KOPT-K1 (cell line): ENCODE measurements around the gene FER.

ENCODE experiments used
- H3K27ac ChIP-seq: fragments of 200-600 bp; sonication (generic); 2 replicates; pipeline ENCODE4 v1.5.1; 2016; ENCODE audit warnings: antibody characterized with exemption, mild to moderate bottlenecking, low read depth, low read length; ENCODE audit not compliant: poor library complexity, severe bottlenecking
- H3K36me3 ChIP-seq: fragments of 200-600 bp; sonication (generic); 2 replicates; pipeline ENCODE4 v1.5.1; 2017; ENCODE audit warnings: antibody characterized with exemption, mild to moderate bottlenecking, low read length, moderate library complexity; ENCODE audit not compliant: insufficient read depth
- H3K9me3 ChIP-seq: fragments of 200-600 bp; sonication (generic); 2 replicates; pipeline ENCODE4 v1.5.1; 2017; ENCODE audit warnings: antibody characterized with exemption, low read length, mild to moderate bottlenecking; ENCODE audit not compliant: insufficient read depth, poor library complexity, severe bottlenecking

Gene FER

DNA sequence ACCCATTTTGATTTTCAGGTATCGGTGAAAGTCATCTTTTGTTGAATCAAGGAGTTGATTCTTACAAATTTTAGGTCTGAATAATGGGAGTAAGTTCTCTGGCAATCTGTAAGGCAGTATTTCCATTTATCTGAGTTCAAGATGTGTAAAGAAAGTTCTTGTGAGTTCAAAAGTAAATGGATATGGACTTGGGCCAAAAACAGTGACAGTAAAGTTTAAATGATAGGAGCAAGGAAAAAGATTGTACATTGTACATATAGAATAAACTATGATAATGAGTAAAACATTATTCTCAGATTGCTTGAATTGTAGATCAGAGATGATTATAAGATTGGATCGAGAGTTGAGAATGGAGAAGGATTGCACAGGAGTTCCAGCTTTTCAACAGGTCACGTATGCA, 332.8 kb downstream of the FER start:
- no peak overlapping the region for H3K27ac ChIP-seq
- H3K9me3 ChIP-seq, result no peaks in the 10 kb centered on the region
- no peaks in the 10 kb centered on the region for H3K36me3 ChIP-seq

DNA sequence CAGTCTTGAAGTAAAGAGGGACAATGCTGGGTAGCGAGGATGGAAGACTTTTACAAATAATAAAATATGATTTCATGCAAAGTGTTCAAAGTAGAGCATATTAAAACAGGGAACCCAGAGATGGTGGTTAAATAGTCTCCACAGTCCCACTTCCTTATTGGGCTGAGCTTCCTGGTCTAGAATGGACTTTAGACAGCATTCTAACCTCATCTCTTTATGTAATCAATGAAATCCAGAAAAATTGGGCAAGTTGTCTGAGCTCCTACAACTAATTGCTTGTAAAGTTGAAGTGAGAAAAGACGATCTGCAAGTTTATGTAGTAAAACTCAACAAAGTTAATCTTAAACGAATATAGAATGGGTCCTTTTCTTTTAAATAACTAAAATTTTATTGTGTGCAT, 333.2 kb downstream of the FER start:
- no peaks in the 10 kb centered on the region for H3K36me3 ChIP-seq
- no peaks in the 10 kb centered on the region for H3K9me3 ChIP-seq
- no peak overlapping the region for H3K27ac ChIP-seq

DNA sequence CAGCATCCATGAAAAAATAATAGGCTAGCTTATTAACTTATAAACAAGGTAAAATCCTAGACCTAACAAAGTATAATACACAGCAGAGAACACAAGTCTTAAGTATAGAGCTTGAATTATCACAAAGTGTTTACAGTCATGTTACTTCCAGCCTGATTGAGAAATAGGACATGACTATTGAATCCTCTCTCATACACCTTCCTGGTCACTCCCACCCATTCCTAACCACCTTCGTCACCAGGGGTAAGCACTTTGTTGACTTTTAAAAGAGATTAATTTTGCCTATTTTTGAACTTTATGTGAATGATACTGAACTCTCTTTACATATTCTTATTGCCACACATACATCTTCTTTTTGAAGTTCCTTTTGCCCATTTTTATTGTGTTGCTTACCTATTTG, 336.2 kb downstream of the FER start:
- no peaks in the 10 kb centered on the region for H3K9me3 ChIP-seq
- no peaks in the 10 kb centered on the region for H3K36me3 ChIP-seq
- no peak overlapping the region for H3K27ac ChIP-seq

DNA sequence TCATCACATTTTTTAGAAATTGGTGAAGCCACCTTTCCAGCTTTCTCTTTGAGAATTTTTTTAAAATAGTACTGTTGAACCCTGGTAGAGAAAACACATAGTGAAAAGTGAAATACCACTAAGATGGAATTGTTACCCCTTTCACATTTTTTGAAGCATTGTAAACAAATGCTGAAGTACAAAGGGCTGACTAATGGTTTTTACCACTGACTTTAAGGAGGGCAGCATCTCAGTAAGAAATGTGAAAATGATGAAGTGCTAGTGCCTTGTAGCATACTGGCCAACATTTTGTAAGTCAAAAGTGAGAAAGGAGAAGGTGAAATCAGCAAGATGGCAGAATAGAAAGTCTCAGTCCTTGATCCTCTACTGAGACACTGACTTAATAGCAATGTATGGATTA, 341.5 kb downstream of the FER start:
- Histone ChIP-seq H3K9me3 (no peaks in the 10 kb centered on the region), H3K36me3 (no peaks in the 10 kb centered on the region), H3K27ac (no peak overlapping the region)

DNA sequence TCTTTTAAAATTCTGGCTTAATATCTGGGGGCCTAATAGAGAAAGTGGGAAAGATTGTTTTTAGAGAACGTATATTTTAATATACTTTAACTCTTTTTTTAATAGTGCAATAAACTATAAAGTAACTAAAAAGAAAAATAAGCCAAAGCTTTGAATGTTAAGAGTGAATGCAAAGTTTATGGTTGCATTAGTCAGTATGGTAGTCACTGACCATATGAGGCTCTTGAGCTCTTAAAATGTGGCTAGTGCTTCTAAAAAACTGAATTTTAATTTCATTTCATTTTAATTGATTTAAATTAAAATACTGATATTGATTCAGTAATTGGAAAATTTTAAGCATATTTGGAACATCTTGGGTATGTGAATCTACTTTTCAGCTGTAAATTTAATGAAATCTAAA, 351.4 kb downstream of the FER start:
- Histone ChIP-seq H3K9me3 (no peaks in the 10 kb centered on the region), H3K27ac (no peak overlapping the region), H3K36me3 (no peaks in the 10 kb centered on the region)

DNA sequence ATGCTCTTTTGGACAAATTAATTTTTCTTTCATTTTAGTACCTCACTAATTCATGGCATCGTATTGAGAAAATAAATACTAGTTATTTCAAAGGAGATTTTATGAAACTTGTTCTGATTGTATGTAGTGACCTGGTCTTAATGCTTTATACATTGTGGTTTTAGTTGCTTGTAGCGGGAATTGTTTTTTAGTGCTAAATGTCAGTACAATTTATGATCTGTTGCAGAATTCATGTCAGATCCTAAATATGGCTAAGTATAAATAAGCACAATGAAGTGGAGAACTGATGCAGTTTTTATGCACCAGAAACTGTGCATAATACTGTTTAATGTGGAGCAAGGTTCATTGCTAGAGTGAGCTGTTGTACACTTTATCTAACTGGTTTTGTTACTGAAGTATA, 353.3 kb downstream of the FER start:
- Histone ChIP-seq H3K36me3 (no peaks in the 10 kb centered on the region), H3K9me3 (no peaks in the 10 kb centered on the region), H3K27ac (no peak overlapping the region)

DNA sequence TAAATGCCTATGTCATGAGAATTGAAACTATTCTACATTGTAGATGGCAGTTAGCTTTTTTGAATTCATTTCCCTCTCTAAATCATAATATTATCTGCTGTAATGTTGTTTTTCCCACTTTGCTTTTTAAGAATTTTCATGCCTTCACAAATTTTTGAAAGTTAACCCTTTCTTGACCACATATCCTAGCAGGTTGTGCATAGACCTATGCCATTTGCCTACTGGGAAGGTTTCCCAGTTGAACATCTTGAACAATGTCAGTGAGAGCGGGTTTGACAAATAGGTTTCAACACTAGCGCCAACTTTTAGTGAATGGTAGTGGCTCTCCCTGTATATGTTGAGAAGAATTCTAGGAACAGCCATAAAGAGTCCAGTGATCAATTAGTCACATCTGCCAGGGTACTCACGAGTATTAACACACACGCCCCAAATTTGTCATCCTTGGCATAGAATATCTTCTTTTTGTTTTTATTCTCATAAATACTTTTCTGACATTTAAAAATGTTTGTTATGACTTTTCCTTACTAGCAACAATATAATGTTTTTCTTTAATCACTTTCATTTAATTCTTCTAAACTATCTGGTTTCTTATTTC, 354.5 kb downstream of the FER start:
- Histone ChIP-seq H3K36me3 (no peaks in the 10 kb centered on the region), H3K9me3 (no peaks in the 10 kb centered on the region), H3K27ac (no peak overlapping the region)

DNA sequence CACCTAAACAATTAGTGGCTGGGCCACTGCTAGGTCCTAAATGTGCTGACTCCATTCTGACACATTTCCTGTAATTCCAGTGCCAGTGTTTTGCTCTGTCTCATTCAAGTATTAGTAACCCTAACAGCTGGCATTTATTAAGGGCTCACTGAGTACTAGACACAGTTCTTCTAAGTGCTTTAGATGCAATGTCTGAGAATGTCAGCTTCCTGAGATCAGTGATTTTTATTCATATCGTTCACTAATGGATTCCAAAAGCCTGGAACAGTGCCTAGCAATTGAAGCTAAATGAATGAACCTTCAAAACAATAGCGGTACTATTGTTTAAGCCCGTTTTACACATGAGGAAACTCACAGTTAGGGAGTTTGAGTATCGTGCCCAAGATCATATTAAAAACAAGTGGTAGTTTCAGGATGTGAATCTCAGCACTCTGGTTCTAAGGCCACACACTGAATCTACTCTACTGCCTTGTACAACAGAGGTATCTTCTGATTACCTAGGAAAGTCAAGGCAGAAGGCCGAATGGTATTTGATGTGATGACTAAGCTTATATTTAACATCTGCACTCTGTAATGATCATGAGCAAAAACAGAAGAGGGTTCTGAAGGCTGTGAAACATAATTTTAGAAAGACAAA, 358.1 kb downstream of the FER start:
- Histone ChIP-seq H3K36me3 (no peaks in the 10 kb centered on the region), H3K9me3 (no peaks in the 10 kb centered on the region), H3K27ac (no peak overlapping the region)

DNA sequence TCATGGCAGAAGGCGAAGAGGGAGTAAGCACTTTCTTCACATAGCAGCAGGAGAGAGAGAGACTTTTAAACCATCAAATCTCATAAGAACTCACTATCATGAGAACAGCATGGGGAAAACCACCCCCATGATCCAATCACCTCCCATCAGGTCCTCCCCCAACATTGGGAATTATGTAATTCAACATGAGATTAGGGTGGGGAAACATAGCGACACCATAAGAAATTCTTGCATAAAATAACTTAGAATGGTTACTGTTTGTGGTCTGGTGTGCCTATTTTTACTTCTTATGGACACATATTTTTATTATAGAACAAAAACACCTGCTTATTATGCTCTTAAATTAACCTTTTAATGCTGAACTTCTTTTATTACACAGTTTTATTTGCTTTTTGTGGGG, 364.0 kb downstream of the FER start:
- Histone ChIP-seq H3K9me3 (no peaks in the 10 kb centered on the region), H3K27ac (no peak overlapping the region), H3K36me3 (no peaks in the 10 kb centered on the region)

DNA sequence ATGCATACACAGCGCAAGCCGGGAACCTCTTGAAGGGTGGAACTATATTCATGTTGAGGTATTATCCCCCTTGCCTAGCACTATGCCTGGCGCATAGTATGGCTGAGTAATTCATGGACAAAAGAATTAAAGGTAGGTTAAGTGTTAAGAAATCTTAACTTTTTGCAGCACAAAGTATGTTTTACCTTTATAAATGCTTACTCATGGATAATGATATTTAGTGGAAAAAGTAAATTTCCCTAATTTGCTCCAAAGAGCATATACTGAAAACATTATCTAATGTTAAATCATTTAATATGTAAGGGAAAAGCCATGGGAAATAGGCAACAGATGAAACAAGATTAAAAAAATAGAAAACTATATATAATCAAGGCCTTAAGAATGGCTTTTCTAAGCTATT, 365.9 kb downstream of the FER start:
- Histone ChIP-seq H3K27ac (no peak overlapping the region), H3K36me3 (no peaks in the 10 kb centered on the region), H3K9me3 (no peaks in the 10 kb centered on the region)

DNA sequence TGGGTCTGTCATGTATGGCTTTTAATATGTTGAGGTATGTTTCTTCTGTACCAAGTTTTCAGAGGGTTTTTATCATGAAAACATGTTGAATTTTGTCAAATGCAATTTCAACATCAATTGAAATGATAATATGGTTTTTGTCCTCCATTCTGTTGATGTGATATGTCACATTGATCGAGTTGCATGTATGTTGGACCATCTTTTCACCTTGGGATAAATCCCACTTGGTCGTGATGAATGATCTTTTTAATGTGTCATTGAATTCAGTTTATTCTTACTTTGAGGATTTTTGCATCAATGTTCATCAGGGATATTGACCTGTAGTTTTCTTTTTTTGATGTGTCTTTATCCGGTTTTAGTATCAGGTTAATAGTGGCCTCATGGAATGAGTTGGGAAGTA, 373.5 kb downstream of the FER start:
- Histone ChIP-seq H3K9me3 (peaks cover 11% of the 10 kb centered on the region), H3K36me3 (no peaks in the 10 kb centered on the region), H3K27ac (no peak overlapping the region)

DNA sequence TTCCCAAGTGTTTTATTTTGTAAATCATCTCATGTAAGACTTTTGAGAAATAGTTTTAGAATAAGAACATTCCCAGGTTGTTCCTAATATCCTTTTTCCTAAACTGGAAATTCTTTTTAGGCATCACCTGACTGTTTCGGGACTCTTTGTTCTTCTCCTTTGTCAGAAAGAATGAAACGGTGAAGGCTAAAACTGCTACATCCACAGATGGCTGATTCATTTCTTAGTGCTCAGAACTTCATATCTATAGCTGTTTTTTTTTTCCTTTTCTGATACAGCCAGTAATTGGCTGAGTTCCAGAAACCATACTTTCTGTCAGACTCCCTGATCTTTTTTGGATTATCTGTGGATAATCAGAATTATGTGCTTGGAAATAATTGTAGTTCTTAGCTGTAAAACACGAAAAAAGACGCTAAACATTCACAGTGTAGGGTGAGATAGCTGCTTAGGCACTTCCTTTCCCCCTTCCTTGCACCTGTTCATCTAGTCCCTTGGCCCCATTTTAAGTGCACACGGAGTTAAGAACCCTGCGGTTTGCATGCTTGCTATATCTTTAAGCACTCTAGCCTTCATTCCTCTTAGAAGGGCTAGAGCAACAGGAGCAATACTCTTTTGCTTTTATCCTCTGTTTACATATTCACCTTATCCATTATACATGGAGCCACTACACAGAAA, 378.2 kb downstream of the FER start:
- Histone ChIP-seq H3K27ac (peak overlapping the region; percentile 69), H3K9me3 (no peaks in the 10 kb centered on the region), H3K36me3 (no peaks in the 10 kb centered on the region)

DNA sequence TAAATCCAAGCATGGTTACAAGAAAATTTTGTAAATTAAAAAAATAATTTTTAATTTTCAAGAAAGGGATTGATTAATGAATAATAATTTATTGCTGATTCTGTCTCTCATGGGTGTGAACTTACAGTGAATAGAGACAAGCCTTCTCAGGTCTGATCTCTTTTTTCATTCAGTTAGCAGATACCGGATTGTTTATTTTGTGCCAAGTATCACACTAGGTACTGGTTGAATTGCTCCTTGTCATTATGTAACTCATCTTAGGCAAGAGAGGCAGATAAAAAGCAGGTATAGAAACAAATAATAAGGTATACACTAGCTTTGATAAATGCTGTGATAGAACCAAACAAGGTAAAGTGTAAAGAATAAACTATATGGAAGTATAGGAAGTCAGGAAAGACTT, 378.8 kb downstream of the FER start:
- Histone ChIP-seq H3K27ac (no peak overlapping the region), H3K36me3 (no peaks in the 10 kb centered on the region), H3K9me3 (no peaks in the 10 kb centered on the region)

DNA sequence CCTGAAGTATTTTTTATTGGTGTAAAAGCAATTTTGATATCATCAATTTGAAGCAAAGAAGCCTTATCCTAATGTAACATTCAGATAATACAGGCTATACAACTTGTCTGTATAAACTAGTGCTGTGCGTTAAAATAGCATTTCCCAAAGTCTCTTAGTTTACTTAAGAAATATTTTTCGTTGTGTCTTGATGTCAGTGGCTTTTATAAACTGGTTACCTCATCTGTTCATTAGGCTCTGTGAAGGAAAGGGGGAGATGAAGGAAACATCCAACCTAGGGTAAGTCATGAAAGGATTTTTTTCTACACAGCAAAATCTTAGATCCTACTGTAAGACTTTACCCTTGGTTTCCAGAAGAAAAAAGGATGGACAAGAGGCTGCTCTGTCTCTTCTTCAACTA, 389.2 kb downstream of the FER start:
- Histone ChIP-seq H3K27ac (no peak overlapping the region), H3K36me3 (no peaks in the 10 kb centered on the region), H3K9me3 (no peaks in the 10 kb centered on the region)

DNA sequence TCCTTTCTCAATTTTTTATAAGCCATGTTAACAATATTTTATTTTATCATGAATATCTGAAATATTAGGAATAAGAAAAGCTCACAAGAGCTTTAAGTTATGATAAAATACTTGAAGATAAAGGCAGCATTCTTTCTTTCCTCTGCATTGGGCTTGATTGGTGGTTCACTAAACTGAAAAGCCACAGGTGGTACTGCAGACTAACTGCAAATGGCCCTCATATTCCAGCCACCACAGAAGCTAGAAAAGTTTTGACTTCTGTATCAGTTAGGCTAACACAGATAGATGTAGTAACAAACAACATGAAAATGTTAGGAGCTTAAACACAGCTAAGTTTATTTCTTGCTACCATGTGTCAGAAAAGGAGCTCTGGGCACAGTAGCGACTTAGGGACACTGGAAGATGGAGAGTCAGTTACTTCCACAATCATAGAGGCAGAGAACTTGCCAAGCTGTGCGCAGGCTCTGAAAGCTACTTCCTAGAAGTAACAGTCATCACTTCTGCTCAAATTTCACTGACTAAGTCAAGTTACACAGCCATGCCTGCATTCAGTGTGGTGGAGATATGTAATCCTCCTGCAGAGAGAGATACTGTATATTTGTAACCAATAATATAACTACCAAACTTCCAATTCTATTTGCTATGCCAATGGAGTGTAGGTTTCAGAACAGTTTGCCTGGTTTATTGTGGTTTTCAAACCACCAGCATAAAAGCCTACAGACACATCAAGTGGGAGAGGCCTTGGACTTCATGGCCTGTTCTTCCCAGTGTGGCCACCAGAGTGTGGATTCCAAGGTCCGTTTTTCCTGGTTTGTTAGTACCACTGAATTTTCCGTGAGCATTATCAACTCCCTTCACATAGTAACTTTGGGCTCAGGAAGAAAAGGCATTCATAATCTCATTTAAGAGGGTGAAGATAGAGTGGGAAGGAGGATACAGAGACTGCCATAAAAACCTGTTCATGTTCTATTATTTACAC, 393.8 kb downstream of the FER start:
- H3K36me3 ChIP-seq, result no peaks in the 10 kb centered on the region
- H3K9me3 ChIP-seq, result no peaks in the 10 kb centered on the region
- no peak overlapping the region for H3K27ac ChIP-seq
